Measurements from ENCODE around the gene C1orf232.
A peak's percentile ranks its signal among the peaks of the same experiment; 100 is the strongest.

The C1orf232 gene

DNA sequence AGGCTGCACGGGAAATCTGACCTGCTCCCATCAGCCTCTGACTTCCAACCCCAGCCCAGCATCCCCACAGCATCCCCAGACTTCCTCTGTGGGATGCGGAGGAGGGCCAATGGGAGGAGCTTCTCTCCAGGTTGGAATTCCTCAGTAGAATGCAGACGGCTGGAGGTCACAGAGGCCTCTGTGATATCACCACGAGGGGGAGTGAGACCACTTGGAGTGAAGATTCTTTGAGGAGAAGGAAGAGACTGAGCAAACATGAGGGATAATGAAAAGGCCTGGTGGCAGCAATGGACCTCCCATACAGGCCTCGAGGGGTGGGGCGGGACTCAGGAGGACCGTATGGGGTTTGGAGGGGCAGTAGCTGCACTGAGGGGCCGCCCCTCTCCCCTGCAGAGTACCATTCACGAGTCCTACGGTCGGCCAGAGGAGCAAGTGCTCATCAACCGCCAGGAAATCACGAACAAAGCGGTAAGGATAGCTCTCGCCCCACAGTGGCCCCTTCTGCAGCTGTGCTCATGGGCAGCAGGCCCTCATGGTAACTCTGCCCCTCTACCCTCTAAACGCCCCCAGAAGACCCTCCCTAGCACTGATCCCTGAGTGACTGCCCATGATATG, 21.7 kb upstream of the C1orf232 start, which contains the start of gene CATSPER4:
Gene CATSPER4, plus strand, starts transcription at position 230 of the 615 bp plus-strand sequence. Its CDS starts 26 bp downstream, at position 256.
- H4K20me1 ChIP-seq (ENCODE audit: insufficient read depth, low read length) = no peaks in the 10 kb centered on the region; the same call in 1 of the 2 replicates
- H3K4me3 ChIP-seq (ENCODE audit: low read depth in 1 of 2, low read length in 2 of 2) = no peak within 1 kb of the TSS
- H3K4me2 ChIP-seq (ENCODE audit: insufficient read depth, low read length) = no peak within 1 kb of the TSS
- DNase-seq = no peak
- H3K4me1 ChIP-seq (ENCODE audit: insufficient read depth, low read length) = peaks cover 8% of the 10 kb centered on the region
- no peaks in the 10 kb centered on the region for H3K27me3 ChIP-seq (ENCODE audit: insufficient read depth, low read length, poor library complexity)
- no peak within 1 kb of the TSS for H2AFZ ChIP-seq (ENCODE audit: low read depth, low read length)
- no peak for TF ChIP-seq EZH2 (IDR thresholded peaks at IDR 0.05; ENCODE audit: borderline replicate concordance, low read depth, low read length, severe bottlenecking)
- TF ChIP-seq, protein P1, sequence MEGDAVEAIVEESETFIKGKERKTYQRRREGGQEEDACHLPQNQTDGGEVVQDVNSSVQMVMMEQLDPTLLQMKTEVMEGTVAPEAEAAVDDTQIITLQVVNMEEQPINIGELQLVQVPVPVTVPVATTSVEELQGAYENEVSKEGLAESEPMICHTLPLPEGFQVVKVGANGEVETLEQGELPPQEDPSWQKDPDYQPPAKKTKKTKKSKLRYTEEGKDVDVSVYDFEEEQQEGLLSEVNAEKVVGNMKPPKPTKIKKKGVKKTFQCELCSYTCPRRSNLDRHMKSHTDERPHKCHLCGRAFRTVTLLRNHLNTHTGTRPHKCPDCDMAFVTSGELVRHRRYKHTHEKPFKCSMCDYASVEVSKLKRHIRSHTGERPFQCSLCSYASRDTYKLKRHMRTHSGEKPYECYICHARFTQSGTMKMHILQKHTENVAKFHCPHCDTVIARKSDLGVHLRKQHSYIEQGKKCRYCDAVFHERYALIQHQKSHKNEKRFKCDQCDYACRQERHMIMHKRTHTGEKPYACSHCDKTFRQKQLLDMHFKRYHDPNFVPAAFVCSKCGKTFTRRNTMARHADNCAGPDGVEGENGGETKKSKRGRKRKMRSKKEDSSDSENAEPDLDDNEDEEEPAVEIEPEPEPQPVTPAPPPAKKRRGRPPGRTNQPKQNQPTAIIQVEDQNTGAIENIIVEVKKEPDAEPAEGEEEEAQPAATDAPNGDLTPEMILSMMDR (IDR thresholded peaks at IDR 0.05; ENCODE audit: borderline replicate concordance, extremely low read depth, low read length, poor library complexity, severe bottlenecking) = peak; percentile 49
- H3K9ac ChIP-seq (ENCODE audit: low read depth, low read length) = no peak within 1 kb of the TSS
- no peak for ATAC-seq (ENCODE audit: insufficient read depth, low read depth)
- H3K9me3 ChIP-seq (ENCODE audit: insufficient read depth, low read length, severe bottlenecking) = no peaks in the 10 kb centered on the region
- H3K79me2 ChIP-seq (ENCODE audit: insufficient read depth, low read length) = no peaks in the 10 kb centered on the region
- H3K36me3 ChIP-seq (ENCODE audit: insufficient read depth, low read length) = no peaks in the 10 kb centered on the region
- H3K27ac ChIP-seq (ENCODE audit: low read length) = no peak within 1 kb of the TSS

DNA sequence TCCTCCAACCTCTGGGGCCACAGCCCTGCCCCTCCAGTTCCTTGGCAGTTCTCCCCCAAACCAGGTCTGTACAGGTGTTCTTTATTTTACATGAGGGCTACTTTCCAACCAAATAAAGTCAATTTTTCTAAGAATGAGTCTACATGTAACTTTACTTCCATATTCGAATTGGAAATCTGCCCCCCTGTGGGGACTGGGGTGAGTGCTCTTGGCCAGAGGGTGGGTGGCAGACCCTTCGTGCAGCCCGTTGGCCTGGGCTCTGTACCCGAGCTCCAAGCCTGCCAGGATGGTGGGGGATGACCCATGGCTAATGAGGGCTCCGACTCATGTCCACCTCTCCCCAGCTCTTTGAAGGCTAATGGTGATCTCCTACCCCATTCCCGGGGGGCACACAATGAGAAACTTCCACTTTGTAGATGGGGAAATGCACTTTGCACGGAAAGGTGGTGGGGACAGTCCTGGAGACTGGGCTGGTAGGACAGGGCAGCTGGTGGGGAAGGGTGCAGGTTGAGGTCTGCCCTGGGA, 21.1 kb upstream of the C1orf232 start:
- no peak for ATAC-seq (ENCODE audit: insufficient read depth, low read depth)
- Histone ChIP-seq H3K4me1 (ENCODE audit: insufficient read depth, low read length) (peaks cover 8% of the 10 kb centered on the region), H3K4me3 (ENCODE audit: low read depth in 1 of 2, low read length in 2 of 2) (no peak overlapping the region), H2AFZ (ENCODE audit: low read depth, low read length) (no peak overlapping the region), H3K4me2 (ENCODE audit: insufficient read depth, low read length) (no peak overlapping the region), H3K79me2 (ENCODE audit: insufficient read depth, low read length) (no peaks in the 10 kb centered on the region), H3K27ac (ENCODE audit: low read length) (no peak overlapping the region), H3K27me3 (ENCODE audit: insufficient read depth, low read length, poor library complexity) (no peaks in the 10 kb centered on the region), H4K20me1 (ENCODE audit: insufficient read depth, low read length) (no peaks in the 10 kb centered on the region; the same call in 1 of the 2 replicates), H3K9ac (ENCODE audit: low read depth, low read length) (no peak overlapping the region), H3K9me3 (ENCODE audit: insufficient read depth, low read length, severe bottlenecking) (no peaks in the 10 kb centered on the region), H3K36me3 (ENCODE audit: insufficient read depth, low read length) (no peaks in the 10 kb centered on the region)
- no peak for TF ChIP-seq EZH2 (IDR thresholded peaks at IDR 0.05; ENCODE audit: borderline replicate concordance, low read depth, low read length, severe bottlenecking)
- TF ChIP-seq, protein P1 (IDR thresholded peaks at IDR 0.05; ENCODE audit: borderline replicate concordance, extremely low read depth, low read length, poor library complexity, severe bottlenecking) = peak; percentile 35
- DNase-seq = no peak

DNA sequence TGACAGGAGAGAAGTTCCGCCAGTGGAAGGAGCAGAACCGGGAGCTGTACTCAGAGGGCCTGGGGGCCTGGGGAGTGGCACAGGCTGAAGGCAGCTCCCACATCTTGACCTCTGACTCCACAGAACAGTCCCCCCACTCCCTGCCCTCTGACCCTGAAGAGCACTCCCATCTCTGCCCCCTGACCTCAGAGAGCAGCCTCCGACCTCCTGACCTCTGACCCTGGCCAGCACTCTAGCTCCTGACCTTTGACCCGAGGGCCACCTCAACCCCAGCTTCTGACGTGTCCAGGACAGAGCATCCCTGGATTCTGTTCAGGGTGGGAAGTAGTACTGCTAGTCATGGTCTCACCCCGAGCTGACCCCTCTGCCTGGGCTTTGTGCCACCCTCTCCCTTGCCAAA, 20.6 kb upstream of the C1orf232 start:
- H3K79me2 ChIP-seq (ENCODE audit: insufficient read depth, low read length) = no peaks in the 10 kb centered on the region
- H2AFZ ChIP-seq (ENCODE audit: low read depth, low read length) = no peak overlapping the region
- H3K4me1 ChIP-seq (ENCODE audit: insufficient read depth, low read length) = peaks cover 8% of the 10 kb centered on the region
- H3K9me3 ChIP-seq (ENCODE audit: insufficient read depth, low read length, severe bottlenecking) = no peaks in the 10 kb centered on the region
- DNase-seq (no peak), ATAC-seq (ENCODE audit: insufficient read depth, low read depth) (no peak)
- no peaks in the 10 kb centered on the region; the same call in 1 of the 2 replicates for H4K20me1 ChIP-seq (ENCODE audit: insufficient read depth, low read length)
- no peak for TF ChIP-seq EZH2 (IDR thresholded peaks at IDR 0.05; ENCODE audit: borderline replicate concordance, low read depth, low read length, severe bottlenecking)
- TF ChIP-seq, protein P1 (IDR thresholded peaks at IDR 0.05; ENCODE audit: borderline replicate concordance, extremely low read depth, low read length, poor library complexity, severe bottlenecking) = no peak
- no peaks in the 10 kb centered on the region for H3K36me3 ChIP-seq (ENCODE audit: insufficient read depth, low read length)
- H3K27me3 ChIP-seq (ENCODE audit: insufficient read depth, low read length, poor library complexity) = no peaks in the 10 kb centered on the region
- H3K27ac ChIP-seq (ENCODE audit: low read length) = no peak overlapping the region
- no peak overlapping the region for H3K9ac ChIP-seq (ENCODE audit: low read depth, low read length)
- H3K4me2 ChIP-seq (ENCODE audit: insufficient read depth, low read length) = no peak overlapping the region
- no peak overlapping the region for H3K4me3 ChIP-seq (ENCODE audit: low read depth in 1 of 2, low read length in 2 of 2)

All from DND-41 (cell line).